MV-4-11 (cell line): ENCODE data around the gene CTRL.
A peak's percentile ranks its signal among the peaks of the same experiment; 100 is the strongest.

Experiments used
- DNase-seq: peaks from one replicate; lab custom pipeline; 2025; lab: John Stamatoyannopoulos, UW

Gene CTRL

GRCh38 chr16:67892375-67892774 lies 39.3 kb downstream of the CTRL start:
- DNase-seq = no peak

GRCh38 chr16:67888331-67888730 lies 43.3 kb downstream of the CTRL start:
- no peak for DNase-seq

DNA sequence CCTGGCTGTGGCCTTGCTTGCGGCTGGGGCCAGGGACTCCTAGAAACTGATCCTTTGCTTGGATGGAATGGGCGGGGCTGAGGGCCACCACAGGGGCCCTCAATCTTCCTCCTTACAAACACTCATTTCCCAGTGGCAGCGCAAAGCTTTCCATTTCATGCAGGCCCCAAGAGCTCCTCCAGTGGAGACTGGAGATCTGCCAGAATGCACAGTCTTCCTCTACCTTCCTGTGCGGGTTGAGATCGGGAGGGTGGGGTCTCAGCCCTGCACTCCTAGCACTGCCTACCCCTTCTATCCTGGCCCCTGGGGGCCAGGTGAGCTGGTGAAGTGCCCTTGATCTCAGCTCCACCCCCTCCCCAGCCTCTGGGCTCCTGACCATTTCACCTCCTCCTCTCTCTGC lies 45.3 kb downstream of the CTRL start:
- DNase-seq = no peak

- no peak for DNase-seq
These were observed 45.7 kb downstream of the CTRL start for GRCh38 chr16:67885976-67886375.

GRCh38 chr16:67885545-67885944 lies 46.1 kb downstream of the CTRL start:
- no peak for DNase-seq

DNA sequence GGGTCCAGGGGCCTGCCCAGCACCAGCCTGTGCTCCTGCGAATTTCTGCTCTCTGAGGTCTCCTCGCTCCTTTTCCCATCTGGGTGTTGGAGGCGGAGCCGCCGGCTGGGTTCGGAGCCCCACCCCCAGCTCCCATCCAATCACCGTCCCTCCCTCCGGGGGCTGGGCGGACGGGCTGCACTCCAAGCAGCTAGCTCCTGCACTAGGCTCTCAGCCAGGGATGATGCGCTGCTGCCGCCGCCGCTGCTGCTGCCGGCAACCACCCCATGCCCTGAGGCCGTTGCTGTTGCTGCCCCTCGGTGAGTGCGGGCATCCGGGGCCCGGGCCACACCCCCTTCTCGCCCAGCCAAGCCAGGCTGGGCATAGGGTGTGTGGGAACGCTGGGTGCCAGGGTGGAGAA lies 47.0 kb downstream of the CTRL start, which contains the start of gene NRN1L:
Gene NRN1L, plus strand, starts transcription at position 202 of the 400 bp plus-strand sequence. Its CDS starts 19 bp downstream, at position 221.
- DNase-seq = no peak

DNA sequence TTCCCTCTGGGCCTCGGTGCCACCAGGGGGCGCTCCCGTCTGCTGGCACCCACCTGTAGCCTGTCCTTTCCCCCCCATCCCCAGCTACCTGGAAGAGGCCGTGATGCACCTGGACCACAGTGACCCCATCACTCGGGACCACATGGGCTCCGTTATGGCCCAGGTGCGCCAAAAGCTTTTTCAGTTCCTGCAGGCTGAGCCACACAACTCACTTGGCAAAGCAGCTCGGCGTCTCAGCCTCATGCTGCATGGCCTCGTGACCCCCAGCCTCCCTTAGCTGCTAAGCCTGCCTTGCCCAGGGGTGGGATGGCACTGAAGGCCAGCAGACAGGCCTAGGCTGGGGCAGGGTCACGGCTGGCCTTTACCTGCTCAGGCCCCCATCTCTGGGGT lies 47.8 kb downstream of the CTRL start:
- DNase-seq = peak; percentile 18

DNA sequence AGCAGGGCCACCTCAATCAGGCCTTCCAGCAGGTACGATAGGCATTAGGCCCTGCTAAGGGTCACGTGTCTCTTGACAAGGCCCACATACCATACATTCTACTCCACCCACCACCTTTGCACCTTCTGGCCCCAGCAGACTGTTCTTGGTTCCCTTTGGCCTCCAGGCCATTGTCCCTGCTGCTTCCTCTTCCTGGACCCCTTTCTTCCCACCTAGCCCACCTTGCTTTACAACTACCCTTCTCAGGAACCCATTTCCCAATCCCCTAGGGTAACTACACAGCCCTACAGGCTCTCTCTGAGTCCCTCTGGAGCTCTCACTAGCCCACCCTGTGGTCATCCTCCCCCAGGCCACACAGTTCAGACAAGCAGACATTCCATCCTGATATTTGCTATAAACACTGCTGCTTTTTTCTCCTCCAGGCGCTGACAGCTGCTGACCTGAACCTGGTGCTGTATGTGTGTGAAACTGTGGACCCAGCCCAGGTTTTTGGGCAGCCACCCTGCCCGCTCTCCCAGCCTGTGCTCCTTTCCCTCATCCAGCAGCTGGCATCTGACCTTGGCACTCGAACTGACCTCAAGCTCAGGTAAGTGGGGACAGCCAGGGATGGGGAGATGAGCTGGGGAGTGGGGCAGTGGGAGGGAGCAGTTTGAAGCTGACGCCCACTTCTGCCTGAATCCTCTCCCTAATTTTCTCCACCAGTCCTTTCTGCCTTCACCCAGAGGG lies 48.4 kb downstream of the CTRL start:
- DNase-seq = no peak

DNA sequence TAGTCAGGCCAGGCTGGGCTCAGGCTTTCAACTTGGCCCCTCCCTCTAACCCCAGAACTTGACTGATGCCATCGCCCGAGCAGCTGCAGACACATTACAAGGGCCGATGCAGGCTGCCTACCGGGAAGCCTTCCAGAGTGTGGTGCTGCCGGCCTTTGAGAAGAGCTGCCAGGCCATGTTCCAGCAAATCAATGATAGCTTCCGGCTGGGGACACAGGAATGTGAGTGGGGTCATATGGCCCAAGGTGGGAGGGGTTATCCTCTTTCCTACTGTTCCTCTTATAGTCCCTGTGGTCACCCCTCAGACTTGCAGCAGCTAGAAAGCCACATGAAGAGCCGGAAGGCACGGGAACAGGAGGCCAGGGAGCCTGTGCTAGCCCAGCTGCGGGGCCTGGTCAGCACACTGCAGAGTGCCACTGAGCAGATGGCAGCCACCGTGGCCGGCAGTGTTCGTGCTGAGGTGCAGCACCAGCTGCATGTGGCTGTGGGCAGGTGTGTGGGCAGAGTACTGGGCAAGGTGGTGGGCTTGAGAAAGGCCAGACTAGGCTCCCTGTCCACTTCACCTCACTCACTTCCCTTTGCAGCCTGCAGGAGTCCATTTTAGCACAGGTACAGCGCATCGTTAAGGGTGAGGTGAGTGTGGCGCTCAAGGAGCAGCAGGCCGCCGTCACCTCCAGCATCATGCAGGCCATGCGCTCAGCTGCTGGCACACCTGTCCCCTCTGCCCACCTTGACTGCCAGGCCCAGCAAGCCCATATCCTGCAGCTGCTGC lies 49.1 kb downstream of the CTRL start:
- no peak for DNase-seq

- DNase-seq = no peak
These were observed 50.0 kb downstream of the CTRL start for GRCh38 chr16:67881621-67882161.

GRCh38 chr16:67880584-67880983 lies 51.1 kb downstream of the CTRL start:
- DNase-seq = no peak

- DNase-seq = no peak
These were observed 51.7 kb downstream of the CTRL start for GRCh38 chr16:67879936-67880335.
